HCT116 (cell line): ENCODE measurements around the gene ANO10.

ENCODE experiments used
- ATF3 ChIP-seq: IDR thresholded peaks from 2 replicates; pipeline ENCODE4 v1.6.1; 2012
- CEBPB ChIP-seq: IDR thresholded peaks from 2 replicates; pipeline ENCODE4 v1.6.1; 2012; ENCODE audit warnings: low read depth
- CTCF ChIP-seq, 3 experiments: fragments of 200-600 bp in 1 of 3; sonication (generic) in 1 of 3; IDR thresholded peaks in 2 of 3; conservative IDR thresholded peaks in 1 of 3; 2 replicates each; pipeline ENCODE4 v1.5.1; 2012 to 2017; ENCODE audit warnings: low read depth in 2 of 3, low read length in 2 of 3, antibody characterized with exemption in 1 of 3, borderline replicate concordance in 1 of 3, control low read depth in 1 of 3, mild to moderate bottlenecking in 1 of 3, mixed read lengths in 1 of 3, mixed run types in 1 of 3, moderate library complexity in 1 of 3; ENCODE audit not compliant: insufficient read depth in 1 of 3
- EZH2 ChIP-seq: fragments of 200-600 bp; sonication (generic); IDR thresholded peaks from 2 replicates; pipeline ENCODE4 v1.6.1; 2017; ENCODE audit warnings: antibody characterized with exemption, mixed run types
- POLR2A ChIP-seq: IDR thresholded peaks from 2 replicates; pipeline ENCODE4 v1.7.0; 2011; ENCODE audit warnings: borderline replicate concordance; ENCODE audit not compliant: insufficient read depth, insufficient read length; ENCODE audit errors: extremely low read depth

- no peak for TF ChIP-seq EZH2
- no peak for TF ChIP-seq CTCF (IDR thresholded peaks at IDR 0.05 in 2 of 3, conservative IDR thresholded peaks at IDR 0.05 in 1 of 3; ENCODE audit: borderline replicate concordance in 1 of 3, insufficient read depth in 1 of 3, low read depth in 2 of 3, low read length in 2 of 3)
- no peak for TF ChIP-seq CEBPB
- TF ChIP-seq ATF3: no peak
- no peak for TF ChIP-seq POLR2A
These were observed 274.0 kb downstream of the ANO10 start for GRCh38 chr3:43347774-43348173.
